ENCODE data around the gene COL9A2. TPM values are rescaled to one million over a fixed set of nuclear protein-coding genes. Genes with fewer than 3 reads are reported as not detected.

The COL9A2 gene
- total RNA-seq, 1 experiment from 2014 or later: 2.0 TPM

GRCh38 chr1:40310983-40311642, 6.0 kb downstream of the COL9A2 start:
- no peaks in the 10 kb centered on the region for H3K9me3 ChIP-seq
- H3K36me3 ChIP-seq: no peaks in the 10 kb centered on the region
- H3K4me3 ChIP-seq: no peak overlapping the region
- DNase-seq: no peak
- H3K27me3 ChIP-seq: no peaks in the 10 kb centered on the region

DNA sequence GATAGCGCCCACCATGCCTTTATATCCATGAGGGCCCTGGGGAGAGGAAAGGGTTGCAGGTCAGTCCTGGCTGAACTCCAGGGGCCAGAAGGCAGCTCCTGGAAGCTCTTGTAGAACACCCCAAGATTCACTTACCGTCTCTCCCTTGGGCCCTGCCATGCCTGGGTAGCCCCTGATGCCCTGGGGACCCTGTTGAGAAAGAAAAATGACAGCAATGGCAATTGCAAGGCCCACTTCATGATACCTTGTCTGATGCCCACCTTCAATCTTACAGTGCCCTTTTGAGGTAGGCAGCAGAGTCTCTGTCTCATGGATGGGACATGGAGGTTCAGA, 7.0 kb downstream of the COL9A2 start:
- Histone ChIP-seq H3K27me3 (no peaks in the 10 kb centered on the region), H3K36me3 (no peaks in the 10 kb centered on the region), H3K4me3 (no peak overlapping the region), H3K9me3 (no peaks in the 10 kb centered on the region)
- no peak for DNase-seq

DNA sequence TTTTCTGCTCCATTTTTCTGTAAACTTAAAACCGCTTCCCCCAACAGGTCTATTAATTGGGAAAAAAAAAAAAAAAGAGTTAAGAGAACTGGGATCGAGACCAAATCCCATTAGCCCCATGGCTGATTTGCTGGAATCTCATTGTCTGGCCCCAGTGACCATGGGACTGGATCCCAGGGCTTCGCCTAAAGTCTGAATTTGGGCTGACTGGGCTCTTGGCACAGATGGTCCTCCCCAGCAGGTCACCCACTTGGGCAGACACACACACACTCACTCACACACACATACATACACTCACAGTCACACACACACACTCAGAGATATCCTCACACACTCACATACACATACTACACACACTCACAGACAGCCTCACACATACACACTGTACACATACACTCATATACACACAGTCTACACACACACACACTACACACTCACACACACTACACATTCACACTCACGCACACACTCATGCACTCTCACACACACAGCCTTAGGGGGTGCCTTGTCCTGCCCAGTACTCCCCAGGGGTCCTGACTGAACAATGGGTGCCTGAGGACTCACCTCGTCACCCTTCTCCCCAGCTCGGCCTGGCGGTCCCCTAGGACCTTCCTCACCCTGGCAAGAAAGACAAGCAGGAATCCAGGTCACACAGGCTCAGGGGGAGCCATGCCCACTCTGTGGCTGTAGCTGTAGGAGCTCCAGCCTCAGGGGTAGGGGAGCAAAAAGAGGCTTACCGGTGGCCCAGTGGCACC, 7.5 kb downstream of the COL9A2 start:
- H3K4me3 ChIP-seq: no peak overlapping the region
- peak; percentile 84 for DNase-seq
- no peaks in the 10 kb centered on the region for H3K27me3 ChIP-seq
- H3K9me3 ChIP-seq: no peaks in the 10 kb centered on the region
- no peaks in the 10 kb centered on the region for H3K36me3 ChIP-seq

GRCh38 chr1:40308036-40308727, 8.9 kb downstream of the COL9A2 start:
- H3K36me3 ChIP-seq: no peaks in the 10 kb centered on the region
- no peaks in the 10 kb centered on the region for H3K27me3 ChIP-seq
- no peak overlapping the region for H3K4me3 ChIP-seq
- H3K9me3 ChIP-seq: no peaks in the 10 kb centered on the region
- DNase-seq: peak; percentile 87

DNA sequence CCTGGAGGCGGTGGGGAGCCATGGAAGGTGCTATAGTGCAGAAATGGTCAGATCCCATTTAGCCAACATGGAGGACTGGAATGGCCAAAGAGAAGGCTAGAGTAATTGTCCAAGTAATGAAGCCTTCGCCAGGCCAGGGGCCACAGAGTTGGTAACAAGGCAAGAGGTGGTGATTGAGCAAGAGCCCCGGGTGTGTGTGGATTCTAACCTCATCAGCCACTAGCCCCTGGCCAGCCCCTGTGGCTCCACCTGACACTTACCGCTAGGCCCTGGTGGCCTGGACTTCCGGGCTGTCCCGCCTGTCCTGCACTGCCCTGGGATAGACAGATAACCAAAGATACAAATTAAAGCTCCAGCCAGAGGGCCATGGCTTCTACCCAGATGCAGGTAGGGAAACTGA, 9.9 kb downstream of the COL9A2 start:
- H3K36me3 ChIP-seq: no peaks in the 10 kb centered on the region
- no peak overlapping the region for H3K4me3 ChIP-seq
- no peaks in the 10 kb centered on the region for H3K27me3 ChIP-seq
- DNase-seq: no peak
- no peaks in the 10 kb centered on the region for H3K9me3 ChIP-seq

GRCh38 chr1:40306296-40306695, 10.8 kb downstream of the COL9A2 start:
- no peaks in the 10 kb centered on the region for H3K9me3 ChIP-seq
- DNase-seq: no peak
- no peaks in the 10 kb centered on the region for H3K27me3 ChIP-seq
- H3K36me3 ChIP-seq: no peaks in the 10 kb centered on the region
- H3K4me3 ChIP-seq: no peak overlapping the region

DNA sequence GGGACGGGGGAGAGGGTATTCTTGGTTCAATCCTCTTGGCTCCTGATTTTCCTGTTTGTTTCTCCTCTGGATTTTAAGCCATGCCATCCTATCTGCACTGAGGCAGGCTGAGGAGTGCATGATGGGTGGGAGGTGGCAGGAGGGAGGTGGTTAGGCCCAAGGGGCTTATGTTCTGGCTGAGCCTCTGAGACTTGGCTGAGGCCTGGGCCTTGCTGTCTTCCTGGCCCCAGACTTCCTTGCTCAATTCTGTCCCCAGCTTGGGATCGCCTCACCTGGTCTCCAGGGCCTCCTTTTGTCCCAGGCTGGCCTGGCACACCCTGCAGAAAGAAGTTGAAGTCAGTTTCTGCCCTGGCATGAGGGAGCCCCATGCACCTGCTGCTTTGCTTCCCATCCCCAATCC, 11.2 kb downstream of the COL9A2 start:
- Histone ChIP-seq H3K27me3 (no peaks in the 10 kb centered on the region), H3K4me3 (no peak overlapping the region), H3K36me3 (no peaks in the 10 kb centered on the region), H3K9me3 (no peaks in the 10 kb centered on the region)
- DNase-seq: no peak

- no peak overlapping the region for H3K4me3 ChIP-seq
- no peak for DNase-seq
- H3K9me3 ChIP-seq: no peaks in the 10 kb centered on the region
- no peaks in the 10 kb centered on the region for H3K36me3 ChIP-seq
- H3K27me3 ChIP-seq: no peaks in the 10 kb centered on the region
These were observed 11.6 kb downstream of the COL9A2 start for GRCh38 chr1:40305451-40305850.

DNA sequence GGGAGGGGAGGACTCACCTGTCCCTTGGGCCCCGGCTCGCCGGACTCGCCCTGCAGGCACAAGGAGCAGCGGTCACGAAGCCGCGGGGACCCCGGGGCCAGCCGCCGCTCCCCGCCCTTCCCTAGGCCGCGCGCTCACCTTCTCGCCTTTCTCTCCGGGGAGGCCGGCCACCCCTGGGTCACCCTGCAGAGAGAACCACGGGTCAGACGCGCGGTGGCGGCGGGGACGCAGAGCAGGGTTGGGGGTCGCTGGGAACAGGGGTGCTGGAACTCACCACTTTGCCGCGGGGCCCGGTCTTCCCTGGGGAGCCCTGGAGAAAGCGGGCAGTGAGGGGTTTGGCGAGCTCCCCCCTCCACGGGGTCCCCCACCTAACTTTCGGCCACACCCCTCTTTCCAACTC, 13.3 kb downstream of the COL9A2 start:
- no peaks in the 10 kb centered on the region for H3K27me3 ChIP-seq
- no peak overlapping the region for H3K4me3 ChIP-seq
- H3K36me3 ChIP-seq: no peaks in the 10 kb centered on the region
- DNase-seq: no peak
- no peaks in the 10 kb centered on the region for H3K9me3 ChIP-seq

GRCh38 chr1:40303051-40303771, 13.9 kb downstream of the COL9A2 start:
- H3K9me3 ChIP-seq: no peaks in the 10 kb centered on the region
- DNase-seq: no peak

DNA sequence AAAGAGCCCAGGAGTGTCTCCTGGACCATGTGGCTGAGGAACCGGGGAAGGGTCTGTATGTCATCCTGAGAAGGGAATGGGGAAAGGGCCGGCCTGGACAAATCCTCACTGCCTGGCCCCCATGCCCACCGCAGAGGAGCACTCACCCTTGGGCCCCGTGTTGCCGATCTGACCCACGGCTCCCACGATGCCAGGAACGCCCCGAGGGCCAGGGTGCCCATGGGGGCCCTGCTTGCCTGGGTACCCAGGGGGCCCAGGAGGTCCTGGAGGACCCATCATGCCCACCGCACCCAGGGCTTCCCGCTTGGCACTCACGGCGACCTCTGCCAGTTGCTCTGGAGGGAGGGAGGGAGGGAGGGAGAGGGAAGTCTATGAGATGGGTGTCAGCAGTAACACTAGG, 14.6 kb downstream of the COL9A2 start:
- Histone ChIP-seq H3K9me3 (no peaks in the 10 kb centered on the region), H3K36me3 (no peaks in the 10 kb centered on the region), H3K4me3 (no peak overlapping the region), H3K27me3 (no peaks in the 10 kb centered on the region)
- DNase-seq: no peak

More at GRCh38 chr1:40303051-40303771, 13.9 kb downstream of the COL9A2 start:
- Histone ChIP-seq H3K36me3 (no peaks in the 10 kb centered on the region), H3K4me3 (no peak overlapping the region), H3K27me3 (no peaks in the 10 kb centered on the region)

GRCh38 chr1:40301541-40302299, 15.4 kb downstream of the COL9A2 start:
- H3K27me3 ChIP-seq: no peaks in the 10 kb centered on the region
- no peak for DNase-seq
- no peaks in the 10 kb centered on the region for H3K36me3 ChIP-seq
- no peaks in the 10 kb centered on the region for H3K9me3 ChIP-seq
- H3K4me3 ChIP-seq: no peak overlapping the region

GRCh38 chr1:40301066-40301465, 16.0 kb downstream of the COL9A2 start:
- no peaks in the 10 kb centered on the region for H3K27me3 ChIP-seq
- DNase-seq: no peak
- H3K9me3 ChIP-seq: no peaks in the 10 kb centered on the region
- no peaks in the 10 kb centered on the region for H3K36me3 ChIP-seq
- no peak overlapping the region for H3K4me3 ChIP-seq

GRCh38 chr1:40300651-40301050, 16.4 kb downstream of the COL9A2 start:
- Histone ChIP-seq H3K9me3 (no peaks in the 10 kb centered on the region), H3K36me3 (0 out of 2 replicates have a peak, but pooled peaks cover 1% of the 10 kb centered on the region), H3K4me3 (no peak overlapping the region), H3K27me3 (no peaks in the 10 kb centered on the region)
- DNase-seq: no peak

DNA sequence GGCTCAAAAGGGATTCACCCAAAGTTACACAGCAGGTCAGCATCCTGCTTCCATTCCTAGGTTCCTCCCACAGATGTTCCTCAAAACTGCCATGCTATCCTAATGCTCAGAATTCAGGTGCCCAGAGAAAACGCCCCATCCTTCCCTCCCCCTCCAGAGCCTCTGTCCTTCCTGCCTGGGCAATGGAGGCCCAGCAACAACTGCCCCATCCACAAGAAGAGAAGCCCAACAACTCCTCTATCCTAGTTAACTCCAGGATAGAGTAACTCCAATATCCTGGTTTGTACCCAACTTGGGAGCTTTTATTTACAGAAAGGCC, 16.9 kb downstream of the COL9A2 start:
- no peaks in the 10 kb centered on the region for H3K9me3 ChIP-seq
- DNase-seq: no peak

DNA sequence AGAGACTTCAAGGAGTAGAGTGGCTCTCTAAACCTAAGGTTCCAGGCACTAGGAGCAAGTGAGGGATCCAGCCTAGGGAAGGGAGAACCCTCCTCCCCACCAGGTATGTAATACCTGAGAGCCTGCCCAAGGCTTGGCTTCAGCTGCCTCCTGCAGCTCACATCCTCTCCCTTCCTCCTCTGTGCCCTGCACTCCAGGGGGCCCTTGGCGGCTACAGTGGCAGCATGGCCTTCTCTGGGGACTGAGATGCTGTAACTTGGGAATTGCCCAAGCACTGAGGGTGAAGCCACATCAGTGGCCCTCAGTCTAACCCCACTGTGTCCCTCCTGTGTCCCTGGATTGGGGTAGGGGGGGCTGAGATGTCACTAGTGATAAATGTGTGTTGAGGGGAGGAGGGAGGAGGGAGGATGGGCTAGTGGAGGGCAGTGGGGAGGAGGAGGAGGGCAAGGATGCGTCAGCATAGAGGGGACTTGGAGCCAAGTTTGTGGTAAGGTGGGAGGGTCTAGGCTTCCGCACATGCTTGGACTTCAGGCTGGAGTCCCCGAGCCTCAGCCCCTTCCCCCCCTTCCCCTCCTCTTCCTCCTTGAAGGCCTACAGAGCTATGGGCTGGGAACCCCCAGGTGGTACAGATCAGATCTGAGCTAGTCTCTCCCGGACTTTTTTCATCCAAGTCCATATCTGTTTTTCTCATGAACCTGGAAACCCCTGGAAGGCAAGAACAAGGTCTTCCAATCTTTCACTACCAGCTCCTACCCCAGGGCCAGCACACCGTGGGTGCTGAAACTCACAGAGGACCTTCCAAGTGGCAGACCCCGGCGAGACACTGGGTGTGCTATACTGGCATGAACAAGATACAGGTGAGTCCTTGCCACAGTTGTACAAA, 17.5 kb downstream of the COL9A2 start:
- no peak for DNase-seq
- H3K36me3 ChIP-seq: peaks cover 8% of the 10 kb centered on the region; the same call in 1 of the 2 replicates
- H3K27me3 ChIP-seq: no peaks in the 10 kb centered on the region
- no peaks in the 10 kb centered on the region for H3K9me3 ChIP-seq
- no peak overlapping the region for H3K4me3 ChIP-seq

More for the DNA sequence above, 16.9 kb downstream of the COL9A2 start:
- Histone ChIP-seq H3K4me3 (no peak overlapping the region), H3K27me3 (no peaks in the 10 kb centered on the region), H3K36me3 (peaks cover 6% of the 10 kb centered on the region; the same call in 1 of the 2 replicates)

All from MG63 (cell line).